CD14-positive monocyte (primary cell): ENCODE results near the gene ADRB1. TPM values are rescaled to one million over a fixed set of nuclear protein-coding genes. Genes with fewer than 3 reads are reported as not detected.

Experiments used
- DNase-seq, 3 donors: peaks; one replicate each; pipeline ENCODE4 v3.0.0-alpha.2; 2011 to 2022
- H2AFZ ChIP-seq: 2 replicates; pipeline ENCODE4 v1.6.0; 2012; ENCODE audit warnings: mild to moderate bottlenecking, low read depth, low read length, inconsistent platforms; ENCODE audit not compliant: insufficient read depth, poor library complexity, severe bottlenecking
- H3K27ac ChIP-seq, 2 donors: 1 replicate in 1 of 2; 2 replicates in 1 of 2; pipeline ENCODE4 v1.5.1; 2012 to 2013; ENCODE audit warnings: low read length in 2 of 2, control low read depth in 1 of 2, inconsistent platforms in 1 of 2, low read depth in 1 of 2, mild to moderate bottlenecking in 1 of 2
- H3K27me3 ChIP-seq, 2 donors: one replicate each; pipeline versions ENCODE4 v1.6.0 to v1.6.1; 2011 to 2013; ENCODE audit warnings: low read length in 2 of 2; ENCODE audit not compliant: control insufficient read depth in 2 of 2, insufficient read depth in 2 of 2
- H3K36me3 ChIP-seq, 2 donors: replicated peaks in 1 of 2; 1 replicate in 1 of 2; 2 replicates in 1 of 2; pipeline versions ENCODE4 v1.5.1 to v1.6.1; 2012 to 2013; ENCODE audit warnings: low read length in 2 of 2, control low read depth in 1 of 2, inconsistent platforms in 1 of 2, mild to moderate bottlenecking in 1 of 2; ENCODE audit not compliant: insufficient read depth in 2 of 2, control insufficient read depth in 1 of 2
- H3K4me1 ChIP-seq, 2 donors: 1 replicate in 1 of 2; 2 replicates in 1 of 2; pipeline versions ENCODE4 v1.5.1 to v1.6.1; 2012 to 2013; ENCODE audit warnings: low read length in 2 of 2, control low read depth in 1 of 2, inconsistent platforms in 1 of 2, mild to moderate bottlenecking in 1 of 2, moderate library complexity in 1 of 2; ENCODE audit not compliant: insufficient read depth in 2 of 2, control insufficient read depth in 1 of 2
- H3K4me2 ChIP-seq: replicated peaks from 2 replicates; pipeline ENCODE3; 2012; ENCODE audit warnings: low read length, moderate library complexity, mild to moderate bottlenecking; ENCODE audit not compliant: poor library complexity, severe bottlenecking; ENCODE audit errors: extremely low read depth
- H3K4me3 ChIP-seq, 3 experiments: fragments of 200-600 bp in 1 of 3; sonication (generic) in 1 of 3; replicated peaks in 1 of 3; 1 replicate in 2 of 3; 2 replicates in 1 of 3; pipeline ENCODE4 v1.5.1; 2011 to 2013; ENCODE audit warnings: low read length in 3 of 3, mild to moderate bottlenecking in 3 of 3, control low read depth in 2 of 3, low read depth in 2 of 3, inconsistent platforms in 1 of 3, moderate library complexity in 1 of 3
- H3K79me2 ChIP-seq: 2 replicates; pipeline ENCODE4 v1.6.0; 2012; ENCODE audit warnings: mild to moderate bottlenecking, control low read depth, inconsistent platforms, low read length, moderate library complexity; ENCODE audit not compliant: insufficient read depth
- H3K9ac ChIP-seq: 2 replicates; pipeline ENCODE4 v1.6.0; 2017; ENCODE audit warnings: low read length, mild to moderate bottlenecking; ENCODE audit not compliant: insufficient read depth, poor library complexity, severe bottlenecking
- H3K9me3 ChIP-seq, 2 donors: replicated peaks in 1 of 2; 1 replicate in 1 of 2; 2 replicates in 1 of 2; pipeline versions ENCODE4 v1.5.1 to v1.6.1; 2012 to 2013; ENCODE audit warnings: low read length in 2 of 2, control low read depth in 1 of 2; ENCODE audit not compliant: control insufficient read depth in 1 of 2, insufficient read depth in 1 of 2
- H4K20me1 ChIP-seq: 2 replicates; pipeline ENCODE4 v1.6.0; 2012; ENCODE audit warnings: mild to moderate bottlenecking, low read length, control low read depth, moderate library complexity; ENCODE audit not compliant: insufficient read depth
- H3K27ac Mint-ChIP-seq, 7 donors: one replicate each; pipeline ENCODE4 v1.8.0; 2020; ENCODE audit warnings: mild to moderate bottlenecking in 7 of 7, mixed read lengths in 7 of 7, moderate library complexity in 6 of 7, inconsistent platforms in 2 of 7
- H3K27me3 Mint-ChIP-seq, 3 donors: one replicate each; pipeline ENCODE4 v1.8.0; 2021 to 2022; ENCODE audit warnings: low read depth in 3 of 3, mild to moderate bottlenecking in 3 of 3, mixed read lengths in 3 of 3, moderate library complexity in 3 of 3, inconsistent platforms in 1 of 3
- H3K36me3 Mint-ChIP-seq, 2 donors: one replicate each; pipeline ENCODE4 v1.8.0; 2020; ENCODE audit warnings: mixed read lengths in 2 of 2, inconsistent platforms in 1 of 2, mild to moderate bottlenecking in 1 of 2
- H3K4me1 Mint-ChIP-seq: one replicate; pipeline ENCODE4 v1.8.0; 2020; ENCODE audit warnings: mild to moderate bottlenecking, mixed read lengths
- H3K4me3 Mint-ChIP-seq, 2 donors: one replicate each; pipeline ENCODE4 v1.8.0; 2020; ENCODE audit warnings: mild to moderate bottlenecking in 2 of 2, mixed read lengths in 2 of 2, moderate library complexity in 1 of 2
- H3K9me3 Mint-ChIP-seq, 7 donors: one replicate each; pipeline ENCODE4 v1.8.0; 2020 to 2022; ENCODE audit warnings: mixed read lengths in 7 of 7, mild to moderate bottlenecking in 6 of 7, moderate library complexity in 6 of 7, inconsistent platforms in 2 of 7
- CTCF ChIP-seq: fragments of 200-600 bp; IDR thresholded peaks from one replicate; pipeline ENCODE4 v1.8.0; 2022; ENCODE audit warnings: antibody characterized with exemption, mild to moderate bottlenecking
- WGBS: methylation state at CpG from one replicate; pipeline ENCODE4 v1.1.5; 2013; ENCODE audit warnings: missing lambda C conversion rate; ENCODE audit not compliant: insufficient coverage; 5-methylcytosine and 5-hydroxymethylcytosine counted together
- intact Hi-C, 2 donors: fragments of 100-400 bp; cut with micrococcal nuclease; formaldehyde crosslinking; loops; one replicate each; pipeline versions ENCODE4 v1.15.0 to v1.15.1; 2023
- polyA plus RNA-seq, 3 donors: library from polyadenylated mRNA; depleted of rRNA in 1 of 3; unstranded in 2 of 3; stranded (reverse) in 1 of 3; fragments of 300-500 nt in 2 of 3; fragments of >200 nt in 1 of 3; fragmentation: Illumina TruSeq in 2 of 3; gene quantifications; 1 replicate in 2 of 3; 2 replicates in 1 of 3; pipeline ENCODE4 v1.2.3, GENCODE V29; 2012 to 2021

Gene ADRB1
- polyA plus RNA-seq, 3 donors: 0.05 to 3.4 TPM; not detected in 1

GRCh38 chr10:114052255-114052654 is 8.6 kb downstream of the ADRB1 start:
- Histone ChIP-seq H3K9ac (no peak overlapping the region), H2AFZ (no peak overlapping the region), H3K79me2 (peaks cover 1% of the 10 kb centered on the region), H3K4me1 (peaks cover 10 to 17% of the 10 kb centered on the region in 2 donors), H3K27me3 (peaks cover 16 to 27% of the 10 kb centered on the region in 2 donors), H3K4me3 (no peak overlapping the region), H3K9me3 (no peaks in the 10 kb centered on the region), H4K20me1 (no peaks in the 10 kb centered on the region), H3K4me2 (no peak overlapping the region), H3K36me3 (no peaks in the 10 kb centered on the region), H3K27ac (no peak overlapping the region)
- H3K27me3 Mint-ChIP-seq: peaks cover 14 to 23% (median 16%) of the 10 kb centered on the region in 3 donors
- intact Hi-C loops: no loop called here
- peaks cover 0 to 2% (median 0%) of the 10 kb centered on the region in 7 donors for H3K9me3 Mint-ChIP-seq
- no peak overlapping the region for H3K4me3 Mint-ChIP-seq
- no peak for DNase-seq
- no CpG with 5 or more reads among the region's 1 CpG for WGBS
- H3K36me3 Mint-ChIP-seq: peaks cover 8 to 10% of the 10 kb centered on the region in 2 donors
- TF ChIP-seq CTCF: no peak
- peaks cover 18% of the 10 kb centered on the region for H3K4me1 Mint-ChIP-seq
- H3K27ac Mint-ChIP-seq: no peak overlapping the region

- Histone ChIP-seq H3K4me3 (no peak overlapping the region), H3K9me3 (no peaks in the 10 kb centered on the region), H4K20me1 (no peaks in the 10 kb centered on the region), H2AFZ (no peak overlapping the region), H3K27ac (no peak overlapping the region), H3K4me2 (no peak overlapping the region), H3K4me1 (peaks cover 22% of the 10 kb centered on the region in 2 donors), H3K27me3 (peaks cover 11 to 16% of the 10 kb centered on the region in 2 donors), H3K36me3 (no peaks in the 10 kb centered on the region), H3K79me2 (no peaks in the 10 kb centered on the region), H3K9ac (no peak overlapping the region)
- intact Hi-C loops: no loop called here
- peaks cover 19% of the 10 kb centered on the region for H3K4me1 Mint-ChIP-seq
- H3K36me3 Mint-ChIP-seq: peaks cover 6 to 8% of the 10 kb centered on the region in 2 donors
- H3K4me3 Mint-ChIP-seq: peak overlapping the region in 1 of 2 donors; percentile 31
- peaks cover 10 to 17% (median 11%) of the 10 kb centered on the region in 3 donors for H3K27me3 Mint-ChIP-seq
- TF ChIP-seq CTCF: no peak
- peaks cover 0 to 2% (median 0%) of the 10 kb centered on the region in 7 donors for H3K9me3 Mint-ChIP-seq
- 72% methylated on average over 4 of the region's 4 CpGs for WGBS
- H3K27ac Mint-ChIP-seq: no peak overlapping the region
- no peak for DNase-seq
These were observed 10.3 kb downstream of the ADRB1 start for GRCh38 chr10:114053946-114054345.
